ENCODE data around the gene MAP3K5. TPM values are rescaled to one million over a fixed set of nuclear protein-coding genes. Genes with fewer than 3 reads are reported as not detected.

The MAP3K5 gene
- total and polyA plus RNA-seq, 2 donors (not counting 3 experiments of a cell fraction or from before 2014, with no cell fraction given), result 1.5 to 7.0 TPM

- no peaks in the 10 kb centered on the region for H3K79me2 ChIP-seq (ENCODE audit: control insufficient read depth, insufficient read depth, low read length)
These were observed 275.3 kb downstream of the MAP3K5 start for GRCh38 chr6:136517002-136517401.

More at GRCh38 chr6:136517002-136517401, 275.3 kb downstream of the MAP3K5 start:
- no peak overlapping the region for H3K9ac ChIP-seq (replicated peaks; ENCODE audit: extremely low read depth, insufficient read depth, low read length)
- intact Hi-C loops (cut with micrococcal nuclease), result no loop called here
- H3K9me1 ChIP-seq (replicated peaks; ENCODE audit: control insufficient read depth, extremely low read depth, insufficient read depth, low read length), result no peaks in the 10 kb centered on the region
- H3K36me3 ChIP-seq (ENCODE audit: control insufficient read depth in 2 of 2, extremely low read depth in 1 of 2, insufficient read depth in 2 of 2, low read length in 2 of 2), result no peaks in the 10 kb centered on the region
- dilution Hi-C loops (cut with MboI; ENCODE audit: extremely low pct_ligation_motif_present, low sequenced_read_pairs), result no loop called here
- no peak for TF ChIP-seq POLR2AphosphoS5 (IDR thresholded peaks at IDR 0.05; ENCODE audit: insufficient read depth, low read depth, low read length)
- no peak for TF ChIP-seq FOS (IDR thresholded peaks at IDR 0.05; ENCODE audit: borderline replicate concordance, insufficient read depth, low read length)
- TF ChIP-seq MAX (IDR thresholded peaks at IDR 0.05; ENCODE audit: insufficient read depth, insufficient read length), result no peak
- no peak for TF ChIP-seq CTCF (IDR thresholded peaks at IDR 0.05; ENCODE audit: extremely low read depth in 1 of 2, insufficient read depth in 1 of 2, low read depth in 1 of 2, low read length in 2 of 2)
- TF ChIP-seq MYC (IDR thresholded peaks at IDR 0.05; ENCODE audit: low read depth, low read length), result no peak
- TF ChIP-seq GATA2 (IDR thresholded peaks at IDR 0.05; ENCODE audit: insufficient read depth, insufficient read length, low read depth, low read length), result no peak
- no peak for TF ChIP-seq POLR2A (IDR thresholded peaks at IDR 0.05; ENCODE audit: low read depth, low read length)
- no peak overlapping the region for H3K27ac ChIP-seq (ENCODE audit: insufficient read depth, low read depth, low read length)
- FAIRE-seq (no peak), DNase-seq (ENCODE audit: low read depth, low spot score) (no peak)
- H2AFZ ChIP-seq (ENCODE audit: low read depth, low read length), result no peak overlapping the region
- no peaks in the 10 kb centered on the region for H3K9me3 ChIP-seq (replicated peaks; ENCODE audit: control insufficient read depth, insufficient read depth, low read length)
- no peaks in the 10 kb centered on the region for H3K4me1 ChIP-seq (ENCODE audit: control insufficient read depth, extremely low read depth, insufficient read depth, low read length)
- ChIA-PET CTCF (no interaction called here), POLR2A (interaction anchor here (0.7 kb wide), 1 partner anchor 9 kb away, joined by 3 read pairs; no protein-coding TSS in a partner anchor)
- no peak overlapping the region for H3K4me2 ChIP-seq (ENCODE audit: insufficient read depth, low read length)
- no TSS peak for BruUV-seq (replicated peaks)
- no peak overlapping the region for H3K4me3 ChIP-seq (replicated peaks in 1 of 3; ENCODE audit: insufficient read depth in 1 of 3, low read depth in 1 of 3, low read length in 3 of 3)
- peaks cover 7 to 10% of the 10 kb centered on the region in 2 experiments for H3K27me3 ChIP-seq (ENCODE audit: control insufficient read depth in 2 of 2, insufficient read depth in 2 of 2, low read length in 2 of 2)
- H4K20me1 ChIP-seq (replicated peaks; ENCODE audit: control insufficient read depth, extremely low read depth, insufficient read depth, low read length), result no peaks in the 10 kb centered on the region

Measured in endothelial cell of umbilical vein (primary cell).